KG1 (cell line): Measurements from ENCODE around the gene ZSCAN2.
A peak's percentile ranks its signal among the peaks of the same experiment; 100 is the strongest.

ENCODE experiments used
- DNase-seq: peaks from one replicate; lab custom pipeline; 2025; lab: John Stamatoyannopoulos, UW

Gene ZSCAN2

DNA sequence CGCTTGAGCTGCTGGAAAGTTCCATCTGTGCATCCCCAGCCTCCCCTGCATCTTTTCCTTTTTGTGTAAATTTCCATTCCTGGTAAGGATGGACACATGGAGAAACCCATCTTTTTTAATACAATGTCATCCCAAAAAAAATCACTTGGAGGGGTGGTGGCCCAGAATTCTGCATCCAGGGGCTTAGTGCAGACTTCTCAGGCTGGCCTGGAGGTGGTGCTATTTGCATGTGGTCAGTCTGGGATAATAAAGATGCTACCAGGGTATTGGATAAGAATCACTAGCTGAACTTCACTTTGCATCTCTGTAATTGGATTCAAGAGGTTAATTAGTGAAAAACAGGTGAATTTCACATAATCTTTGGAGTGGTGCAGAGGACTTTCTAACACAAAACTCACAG, 1.8 kb upstream of the ZSCAN2 start:
- DNase-seq: peak; percentile 41

DNA sequence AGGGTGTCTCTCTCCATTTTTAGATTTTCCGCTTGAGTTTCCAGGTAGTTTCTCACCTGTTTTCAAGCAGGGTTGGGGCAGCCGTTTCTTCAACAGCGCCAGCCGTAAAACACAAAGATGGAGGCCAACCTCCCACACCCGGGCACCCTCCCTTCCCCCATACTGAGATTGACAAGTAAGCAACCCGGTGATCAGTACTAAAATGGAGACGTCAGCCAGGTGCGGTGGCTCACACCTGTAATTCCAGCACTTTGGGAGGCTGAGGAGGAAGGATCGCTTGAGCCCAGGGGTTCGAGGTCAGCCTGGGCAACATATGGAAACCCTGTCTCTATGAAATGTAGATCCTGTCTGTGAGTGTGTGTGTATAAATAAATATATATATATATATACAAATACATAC, 903 bp upstream of the ZSCAN2 start:
- no peak for DNase-seq

DNA sequence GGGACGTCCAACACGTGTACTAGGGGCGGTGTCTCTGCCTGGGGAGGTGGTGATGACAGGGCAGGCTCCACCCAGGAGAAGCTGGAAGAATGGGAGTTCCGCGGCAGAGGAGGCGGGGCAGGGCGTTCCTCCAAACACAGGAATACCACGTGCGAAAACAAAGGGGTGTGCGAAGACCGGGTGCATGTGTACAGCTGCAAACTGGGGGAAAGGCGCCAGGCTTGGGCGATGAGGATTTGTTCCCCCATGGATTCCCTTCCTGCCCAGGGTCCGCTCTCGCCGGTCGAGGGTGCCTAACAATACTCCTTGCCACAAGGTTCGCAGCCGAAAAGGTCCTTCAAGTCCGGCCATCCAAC, 500 bp upstream of the ZSCAN2 start:
- peak; percentile 75 for DNase-seq

DNA sequence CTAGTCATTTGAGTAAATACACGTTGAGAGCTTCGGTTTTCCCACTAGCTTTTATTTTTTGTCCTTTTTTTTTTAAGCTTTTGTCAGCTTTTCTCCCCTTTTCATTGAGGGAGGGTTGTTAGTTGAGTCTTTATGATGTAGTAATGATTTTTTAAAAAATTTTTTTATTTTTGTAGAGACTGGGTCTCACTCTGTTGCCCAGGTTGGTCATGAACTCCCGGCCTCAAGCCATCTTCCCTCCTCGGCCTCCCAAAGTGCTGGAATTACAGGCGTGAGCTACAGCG, 688 bp downstream of the ZSCAN2 start:
- no peak for DNase-seq

DNA sequence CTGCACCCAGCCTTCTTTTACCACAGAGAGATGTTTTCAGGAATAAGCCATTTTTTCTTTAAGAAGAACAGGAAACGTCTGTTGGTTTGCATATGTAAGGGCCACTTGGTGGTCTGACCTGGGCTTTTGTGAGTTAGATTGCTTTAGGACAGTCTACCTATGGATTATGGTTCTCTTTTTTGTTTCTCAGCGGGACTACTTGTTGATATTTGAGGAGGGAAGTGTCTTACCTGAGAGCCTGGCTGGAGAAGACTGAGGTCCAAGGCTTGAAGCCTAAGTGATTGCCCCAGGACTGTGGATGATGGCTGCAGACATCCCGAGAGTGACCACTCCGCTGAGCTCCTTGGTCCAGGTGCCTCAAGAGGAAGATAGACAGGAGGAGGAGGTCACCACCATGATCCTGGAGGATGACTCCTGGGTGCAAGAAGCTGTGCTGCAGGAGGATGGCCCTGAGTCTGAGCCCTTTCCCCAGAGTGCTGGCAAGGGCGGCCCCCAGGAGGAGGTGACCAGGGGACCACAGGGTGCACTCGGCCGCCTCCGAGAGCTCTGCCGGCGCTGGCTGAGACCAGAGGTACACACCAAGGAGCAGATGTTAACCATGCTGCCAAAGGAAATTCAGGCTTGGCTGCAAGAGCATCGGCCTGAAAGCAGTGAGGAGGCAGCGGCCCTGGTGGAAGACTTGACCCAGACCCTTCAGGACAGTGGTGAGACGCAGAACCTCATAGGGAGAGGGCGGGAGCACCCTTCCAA, 3.0 kb downstream of the ZSCAN2 start:
- no peak for DNase-seq

DNA sequence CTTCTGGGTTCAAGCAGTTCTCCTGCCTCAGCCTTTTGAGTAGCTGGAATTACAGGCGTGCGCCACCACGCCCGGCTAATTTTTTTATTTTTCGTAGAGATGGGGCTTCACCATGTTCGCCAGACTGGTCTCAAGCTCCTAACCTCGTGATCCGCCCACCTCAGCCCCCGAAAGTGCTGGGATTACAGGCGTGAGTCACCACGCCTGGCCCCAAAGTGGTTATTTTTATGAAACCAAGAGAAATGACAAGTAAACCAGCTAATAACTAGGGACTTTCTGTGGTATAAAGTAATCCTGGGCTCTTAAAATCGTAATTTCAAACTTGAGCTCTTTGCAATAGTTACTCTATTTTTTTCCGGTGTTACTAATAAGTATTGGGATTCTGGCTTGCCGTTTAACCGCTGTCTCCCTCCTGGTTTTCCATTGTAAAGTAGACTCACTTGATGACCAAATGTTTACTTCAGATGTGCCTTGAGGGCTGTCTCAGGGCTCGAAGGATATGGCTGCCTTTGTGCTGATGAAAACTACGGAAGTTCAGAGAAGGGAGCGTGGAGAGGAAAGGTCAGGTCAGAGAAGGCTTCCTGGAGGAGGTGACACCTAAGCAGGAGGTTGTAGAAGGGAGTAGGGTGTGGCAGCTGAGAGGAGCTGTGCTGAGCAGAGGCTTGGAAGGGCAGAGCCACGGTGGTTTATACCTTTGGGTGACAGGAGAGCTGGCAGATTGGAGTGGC, 4.2 kb downstream of the ZSCAN2 start:
- DNase-seq: no peak

DNA sequence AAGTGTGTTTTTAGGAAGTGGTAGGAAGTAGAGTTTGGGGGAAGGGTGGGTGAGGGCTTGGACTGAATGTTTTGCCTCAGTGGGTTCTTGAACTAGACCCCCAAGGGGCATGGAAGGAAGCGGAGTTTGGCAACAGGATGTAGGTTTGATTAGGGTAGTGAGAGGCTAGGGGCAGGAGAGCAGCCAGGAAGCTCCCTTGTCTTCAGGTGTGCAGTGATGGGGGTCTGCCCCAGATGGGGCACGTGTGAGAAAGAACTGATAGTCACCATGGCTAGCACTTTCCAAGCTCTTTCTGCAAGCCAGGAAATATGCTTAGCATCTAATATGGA, 4.7 kb downstream of the ZSCAN2 start:
- DNase-seq: no peak

DNA sequence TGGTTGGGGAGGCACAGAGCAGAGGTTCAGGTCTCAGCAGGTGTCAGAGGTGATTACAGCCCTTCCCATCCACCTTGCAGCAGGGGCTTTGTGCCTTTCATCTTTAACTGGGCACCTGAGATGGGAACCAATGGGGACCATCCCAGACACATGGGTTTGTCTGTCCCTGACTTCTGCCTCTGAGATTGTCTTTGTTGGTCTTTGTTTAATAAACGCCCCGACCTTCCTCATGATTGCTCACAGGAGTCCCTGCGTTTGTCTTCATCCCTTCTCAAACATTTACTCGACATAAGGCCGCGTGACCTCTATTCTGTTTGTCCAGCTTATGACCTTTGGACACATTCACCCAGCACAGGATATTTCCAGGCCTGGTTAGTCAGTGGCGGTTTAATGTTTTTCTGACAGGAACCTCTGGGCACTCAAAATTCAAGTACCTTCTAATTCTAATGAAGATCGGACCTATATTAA, 5.9 kb downstream of the ZSCAN2 start:
- DNase-seq: no peak

DNA sequence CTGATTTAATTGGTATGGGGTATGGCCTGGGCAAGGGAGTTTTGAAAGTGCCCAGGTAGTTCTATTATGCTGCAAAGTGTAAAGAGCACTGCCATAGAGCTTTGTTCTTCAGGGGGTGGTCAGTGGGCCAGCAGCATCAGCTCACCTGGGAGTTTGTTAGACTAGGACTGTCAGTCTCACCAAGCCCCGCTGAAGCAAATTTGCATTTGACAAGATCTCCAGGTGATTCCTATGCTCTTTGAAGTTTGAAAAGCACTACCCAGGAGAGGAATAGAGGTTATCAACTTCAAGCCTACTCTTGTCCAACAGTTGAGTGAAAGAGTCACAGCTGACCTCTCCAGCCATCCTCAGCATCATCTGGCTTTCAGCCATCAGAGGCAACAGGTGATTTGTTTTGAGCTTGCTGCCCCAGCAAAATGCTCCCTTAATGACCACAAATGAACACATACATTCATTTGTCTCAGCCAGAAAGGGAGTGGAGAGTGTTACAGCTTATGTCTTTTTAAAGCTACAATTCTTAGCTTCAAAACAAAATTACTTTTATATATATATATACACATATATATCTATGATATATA, 8.0 kb downstream of the ZSCAN2 start:
- DNase-seq: no peak

DNA sequence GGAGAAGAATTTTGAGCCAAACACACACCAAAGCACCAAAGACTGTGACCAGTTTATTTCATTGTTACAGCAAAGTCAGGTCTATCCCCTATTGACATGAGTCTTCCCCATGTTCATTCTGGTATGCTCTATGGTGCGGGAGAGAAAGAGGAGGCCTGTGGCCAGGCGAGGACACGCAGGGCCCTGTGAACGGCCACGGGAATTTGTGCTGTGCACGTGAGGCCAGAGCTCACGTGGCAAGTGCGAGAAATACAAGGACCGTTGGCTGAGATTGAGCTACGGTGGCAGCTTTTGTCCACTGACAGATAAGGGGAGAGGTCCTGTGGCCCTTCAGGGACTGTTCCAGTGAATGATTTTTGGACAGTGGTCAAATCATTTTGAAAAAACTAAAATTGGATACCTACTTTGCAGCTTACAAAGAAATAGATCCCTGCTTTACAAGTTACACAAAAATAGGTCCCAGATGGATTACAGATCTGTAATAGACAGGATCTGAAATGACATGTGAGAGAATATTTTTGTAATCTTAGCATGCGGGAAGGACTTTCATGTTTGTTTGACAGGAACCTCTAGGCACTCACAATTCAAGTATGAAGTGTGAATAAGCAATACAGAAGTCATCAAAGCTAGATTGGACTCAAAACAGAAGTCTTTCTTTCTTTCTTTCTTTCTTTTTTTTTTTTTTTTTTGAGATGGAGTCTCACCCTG, 9.2 kb downstream of the ZSCAN2 start:
- DNase-seq: no peak

DNA sequence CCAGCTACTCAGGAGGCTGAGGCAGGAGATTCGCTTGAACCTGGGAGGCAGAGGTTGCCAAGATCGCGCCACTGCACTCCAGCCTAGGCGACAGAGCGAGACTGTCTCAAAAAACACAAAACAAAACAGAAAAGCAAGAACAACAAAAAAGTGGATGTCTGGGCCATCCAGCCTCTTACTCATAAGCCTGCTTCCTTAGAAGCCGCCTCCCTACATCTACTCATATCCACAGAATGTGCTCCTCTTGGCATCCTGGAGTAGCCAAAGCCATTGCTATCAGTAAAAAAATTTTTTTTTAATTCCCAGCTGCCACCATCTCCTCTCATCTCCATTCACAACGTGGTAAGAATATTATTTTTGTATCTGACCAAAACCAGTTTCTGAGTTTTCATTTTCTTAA, 10.8 kb downstream of the ZSCAN2 start:
- no peak for DNase-seq

DNA sequence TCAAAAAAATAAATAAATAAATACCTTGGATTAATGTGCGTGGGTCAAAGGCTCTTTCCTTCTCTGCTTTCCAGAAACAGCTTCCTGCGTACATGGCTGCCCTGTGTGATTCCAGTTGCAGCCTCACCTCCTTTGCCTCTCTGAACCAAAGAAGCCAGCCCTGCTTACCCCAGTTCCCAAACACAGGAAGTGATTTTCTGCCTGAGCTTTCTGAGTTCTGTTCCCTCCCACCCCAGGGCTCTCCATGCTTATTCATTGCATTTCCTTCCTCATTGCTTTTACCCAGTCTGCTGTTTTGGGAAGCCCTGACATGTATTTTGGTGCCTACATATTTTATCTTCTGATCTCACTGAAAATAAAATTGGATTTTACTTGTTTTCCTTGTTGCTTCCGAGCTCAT, 15.4 kb downstream of the ZSCAN2 start:
- DNase-seq: no peak

DNA sequence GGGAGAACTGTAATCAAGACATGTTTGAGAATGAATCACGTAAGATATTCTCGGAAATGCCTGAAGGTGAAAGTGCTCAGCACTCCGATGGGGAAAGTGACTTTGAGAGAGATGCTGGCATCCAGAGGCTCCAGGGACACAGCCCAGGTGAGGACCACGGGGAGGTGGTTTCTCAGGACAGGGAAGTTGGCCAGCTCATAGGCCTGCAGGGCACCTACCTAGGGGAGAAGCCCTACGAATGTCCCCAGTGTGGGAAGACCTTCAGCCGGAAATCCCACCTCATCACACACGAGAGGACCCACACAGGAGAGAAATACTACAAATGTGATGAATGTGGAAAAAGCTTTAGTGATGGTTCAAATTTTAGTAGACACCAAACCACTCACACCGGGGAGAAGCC, 19.8 kb downstream of the ZSCAN2 start:
- no peak for DNase-seq

DNA sequence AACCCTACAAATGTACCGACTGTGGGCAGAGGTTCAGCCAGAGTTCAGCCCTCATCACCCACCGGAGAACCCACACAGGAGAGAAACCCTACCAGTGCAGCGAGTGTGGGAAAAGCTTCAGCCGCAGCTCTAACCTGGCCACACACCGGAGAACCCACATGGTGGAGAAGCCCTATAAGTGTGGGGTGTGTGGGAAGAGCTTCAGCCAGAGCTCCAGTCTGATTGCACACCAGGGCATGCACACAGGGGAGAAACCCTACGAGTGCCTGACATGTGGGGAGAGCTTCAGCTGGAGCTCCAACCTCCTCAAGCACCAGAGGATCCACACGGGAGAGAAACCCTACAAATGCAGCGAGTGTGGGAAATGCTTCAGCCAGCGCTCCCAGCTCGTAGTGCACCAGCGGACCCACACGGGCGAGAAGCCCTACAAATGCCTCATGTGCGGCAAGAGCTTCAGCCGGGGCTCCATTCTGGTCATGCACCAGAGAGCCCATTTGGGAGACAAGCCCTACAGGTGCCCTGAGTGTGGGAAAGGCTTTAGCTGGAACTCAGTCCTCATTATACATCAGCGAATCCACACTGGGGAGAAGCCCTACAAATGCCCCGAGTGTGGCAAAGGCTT, 20.7 kb downstream of the ZSCAN2 start:
- DNase-seq: no peak

DNA sequence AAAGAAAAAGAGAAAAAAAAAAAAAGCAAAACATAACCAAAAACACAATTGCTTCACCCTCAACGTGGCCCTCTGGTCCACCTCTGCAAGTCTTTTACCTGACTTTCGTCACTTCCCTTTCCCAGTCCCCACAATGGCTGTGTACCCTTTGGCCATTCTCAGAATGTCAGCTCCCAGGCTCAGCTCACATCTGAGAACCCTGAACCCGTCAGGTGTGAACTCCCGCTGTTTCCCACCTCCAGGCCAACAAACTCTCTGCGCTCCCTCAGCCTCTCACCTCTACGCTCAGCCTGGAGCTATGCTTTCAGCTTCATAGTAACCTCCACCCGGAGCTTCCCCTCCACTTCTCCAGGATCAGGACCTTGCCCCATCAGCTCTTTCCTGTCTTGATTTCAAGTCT, 23.6 kb downstream of the ZSCAN2 start:
- no peak for DNase-seq

DNA sequence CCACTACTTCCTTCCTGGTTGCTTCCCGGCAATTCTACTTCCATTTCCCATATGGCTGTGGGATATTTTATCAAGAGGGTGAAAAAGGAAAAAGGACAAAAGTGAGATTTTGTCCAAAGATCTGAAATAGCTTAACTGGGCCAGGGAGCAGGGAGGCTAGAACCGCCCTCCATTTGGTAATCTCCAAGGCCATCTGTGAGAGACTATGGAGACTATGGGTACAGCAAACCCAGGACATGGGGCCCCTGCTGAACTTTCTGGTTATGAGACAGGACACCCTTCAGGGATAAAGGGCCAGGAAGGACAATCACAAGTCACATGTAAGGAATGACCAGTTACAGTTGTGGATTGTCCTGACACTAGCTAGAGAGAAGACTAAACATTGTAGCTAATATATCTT, 24.3 kb downstream of the ZSCAN2 start:
- no peak for DNase-seq

DNA sequence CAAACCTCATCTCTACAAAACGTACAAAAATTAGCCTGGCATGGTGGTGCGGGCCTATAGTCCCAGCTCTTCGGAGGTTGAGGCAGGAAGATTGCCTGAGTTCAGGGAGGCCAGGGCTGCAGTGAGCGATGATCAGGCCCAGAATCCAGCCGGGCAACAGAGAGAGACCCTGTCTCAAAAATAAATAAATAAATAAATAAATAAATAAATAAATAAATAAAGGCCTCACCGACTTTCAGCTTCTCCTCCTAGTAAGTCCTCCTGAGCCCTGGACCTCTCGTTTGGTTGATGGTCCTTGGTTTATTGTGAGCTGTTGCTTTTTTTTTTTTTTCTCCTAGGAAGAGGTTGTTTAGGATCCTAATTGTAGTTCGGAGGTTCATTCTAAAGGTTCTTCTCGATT, 28.2 kb downstream of the ZSCAN2 start:
- no peak for DNase-seq

DNA sequence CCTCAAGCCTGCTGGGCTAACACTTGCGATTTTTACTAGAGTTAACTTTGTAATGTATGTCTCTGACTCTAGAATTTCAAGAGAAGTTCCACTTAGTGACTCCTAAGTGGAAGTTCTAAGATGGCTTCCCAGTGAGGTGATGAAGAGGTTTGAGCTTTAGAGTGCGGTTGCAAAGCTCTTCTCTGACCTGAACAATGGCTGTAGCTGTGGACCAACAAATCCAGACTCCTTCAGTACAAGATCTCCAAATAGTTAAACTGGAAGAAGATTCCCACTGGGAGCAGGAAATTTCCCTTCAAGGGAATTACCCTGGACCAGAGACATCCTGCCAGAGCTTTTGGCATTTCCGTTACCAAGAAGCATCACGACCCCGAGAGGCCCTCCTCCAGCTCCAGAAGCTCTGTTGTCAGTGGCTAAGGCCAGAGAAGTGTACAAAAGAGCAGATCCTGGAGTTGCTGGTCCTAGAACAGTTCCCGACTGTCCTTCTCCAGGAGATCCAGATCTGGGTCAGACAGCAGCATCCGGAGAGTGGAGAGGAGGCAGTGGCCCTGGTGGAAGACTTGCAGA, 31.0 kb downstream of the ZSCAN2 start:
- DNase-seq: no peak

DNA sequence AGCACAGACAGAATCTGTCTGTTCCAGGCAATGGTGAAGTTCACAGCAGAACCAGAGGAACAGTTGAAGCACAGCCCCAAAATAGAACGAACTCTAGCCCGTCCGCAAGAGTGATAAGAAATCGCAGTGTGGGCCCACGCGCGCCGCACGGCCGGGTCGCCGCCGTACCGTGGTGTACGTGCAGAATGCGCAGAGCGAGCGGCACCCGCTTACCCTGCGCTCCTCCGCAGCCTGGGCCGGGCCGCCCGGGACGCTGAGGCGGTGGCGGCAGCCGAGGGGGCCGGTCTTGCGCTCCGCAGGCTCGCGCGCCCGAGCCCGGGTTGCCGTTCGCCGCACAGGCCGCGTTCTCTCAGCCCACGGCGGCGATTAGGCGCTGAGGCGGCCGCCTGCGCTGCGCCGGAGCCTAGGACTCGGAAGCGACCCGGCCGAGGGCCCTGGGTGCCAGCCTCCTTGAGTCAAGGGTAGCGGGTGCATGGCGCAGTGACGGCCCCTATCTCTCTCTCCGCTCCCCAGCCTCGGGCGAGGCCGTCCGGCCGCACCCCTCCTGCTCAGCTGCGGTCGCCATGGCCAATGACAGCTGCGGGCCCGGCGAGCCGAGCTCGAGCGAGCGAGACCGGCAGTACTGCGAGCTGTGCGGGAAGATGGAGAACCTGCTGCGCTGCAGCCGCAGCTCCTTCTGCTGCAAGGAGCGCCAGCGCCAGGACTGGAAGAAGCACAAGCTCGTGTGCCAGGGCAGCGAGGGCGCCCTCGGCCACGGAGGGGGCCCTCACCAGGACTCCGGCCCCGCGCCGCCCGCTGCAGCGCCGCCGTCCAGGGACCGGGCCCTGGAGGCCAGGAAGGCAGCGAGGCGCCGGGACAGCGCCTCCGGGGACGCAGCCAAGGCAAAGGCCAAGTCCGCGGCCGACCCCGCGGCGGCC, 32.8 kb downstream of the ZSCAN2 start:
- peak; percentile 53 for DNase-seq

DNA sequence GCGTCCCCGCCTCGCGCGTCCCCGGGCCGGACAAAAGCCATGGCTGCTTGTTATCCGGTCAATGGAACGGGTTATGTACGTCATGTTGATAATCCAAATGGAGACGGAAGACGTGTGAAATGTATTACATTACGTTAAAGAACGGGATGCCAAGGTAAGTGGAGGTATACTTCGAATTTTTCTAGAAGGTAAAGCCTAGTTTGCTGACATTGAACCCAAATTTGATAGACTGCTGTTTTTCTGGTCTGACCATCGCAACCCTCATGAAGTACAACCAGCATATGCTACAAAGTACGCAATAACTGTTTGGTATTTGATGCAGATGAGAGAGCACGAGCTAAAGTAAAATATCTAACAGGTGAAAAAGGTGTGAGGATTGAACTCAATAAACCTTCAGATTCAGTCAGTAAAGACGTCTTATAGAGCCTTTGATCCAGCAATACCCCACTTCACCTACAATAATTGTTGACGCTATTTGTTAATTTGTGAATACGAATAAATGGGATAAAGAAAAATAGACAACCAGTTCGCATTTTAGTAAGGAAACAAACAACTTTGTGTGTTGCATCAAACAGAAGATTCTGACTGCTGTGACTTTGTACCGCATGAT, 33.5 kb downstream of the ZSCAN2 start:
- no peak for DNase-seq

DNA sequence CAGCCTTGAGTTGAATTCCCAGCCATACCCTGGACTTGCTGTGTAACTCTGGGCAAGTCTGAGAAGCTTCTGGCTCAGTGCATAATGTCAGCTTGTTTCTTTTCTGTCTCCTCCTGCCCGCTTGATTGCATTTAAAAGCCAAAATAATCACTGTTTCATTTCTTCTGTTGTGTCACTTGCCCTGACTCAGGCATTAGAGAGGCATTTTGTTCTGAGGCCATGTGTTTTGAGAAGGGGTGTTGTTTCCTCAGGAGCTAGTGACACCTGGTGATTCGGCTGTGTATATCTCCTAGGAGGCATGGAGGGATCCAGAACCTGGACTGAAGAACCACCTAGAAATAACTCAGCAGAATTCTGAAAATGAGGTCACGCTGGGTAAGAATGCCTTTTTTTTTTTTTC, 37.3 kb downstream of the ZSCAN2 start:
- DNase-seq: no peak
